ENCODE measurements around the gene SEMA3C. TPM values are rescaled to one million over a fixed set of nuclear protein-coding genes. Genes with fewer than 3 reads are reported as not detected.

SEMA3C gene
- total RNA-seq, 1 donor from 2014 or later = 496 TPM

GRCh38 chr7:80830584-80831285 lies 88.1 kb downstream of the SEMA3C start:
- Mint-ChIP-seq H3K27ac (peak overlapping the region; percentile 89), H3K9me3 (no peaks in the 10 kb centered on the region), H3K36me3 (peaks cover 8% of the 10 kb centered on the region), H3K4me3 (no peak overlapping the region), H3K4me1 (peaks cover 77% of the 10 kb centered on the region), H3K27me3 (ENCODE audit: low read depth) (no peaks in the 10 kb centered on the region)
- TF ChIP-seq, protein P1, sequence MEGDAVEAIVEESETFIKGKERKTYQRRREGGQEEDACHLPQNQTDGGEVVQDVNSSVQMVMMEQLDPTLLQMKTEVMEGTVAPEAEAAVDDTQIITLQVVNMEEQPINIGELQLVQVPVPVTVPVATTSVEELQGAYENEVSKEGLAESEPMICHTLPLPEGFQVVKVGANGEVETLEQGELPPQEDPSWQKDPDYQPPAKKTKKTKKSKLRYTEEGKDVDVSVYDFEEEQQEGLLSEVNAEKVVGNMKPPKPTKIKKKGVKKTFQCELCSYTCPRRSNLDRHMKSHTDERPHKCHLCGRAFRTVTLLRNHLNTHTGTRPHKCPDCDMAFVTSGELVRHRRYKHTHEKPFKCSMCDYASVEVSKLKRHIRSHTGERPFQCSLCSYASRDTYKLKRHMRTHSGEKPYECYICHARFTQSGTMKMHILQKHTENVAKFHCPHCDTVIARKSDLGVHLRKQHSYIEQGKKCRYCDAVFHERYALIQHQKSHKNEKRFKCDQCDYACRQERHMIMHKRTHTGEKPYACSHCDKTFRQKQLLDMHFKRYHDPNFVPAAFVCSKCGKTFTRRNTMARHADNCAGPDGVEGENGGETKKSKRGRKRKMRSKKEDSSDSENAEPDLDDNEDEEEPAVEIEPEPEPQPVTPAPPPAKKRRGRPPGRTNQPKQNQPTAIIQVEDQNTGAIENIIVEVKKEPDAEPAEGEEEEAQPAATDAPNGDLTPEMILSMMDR (IDR thresholded peaks at IDR 0.05; ENCODE audit: unreplicated experiment) = no peak
- no peak for DNase-seq (ENCODE audit: low spot score in 2 of 2, unreplicated experiment in 2 of 2)

DNA sequence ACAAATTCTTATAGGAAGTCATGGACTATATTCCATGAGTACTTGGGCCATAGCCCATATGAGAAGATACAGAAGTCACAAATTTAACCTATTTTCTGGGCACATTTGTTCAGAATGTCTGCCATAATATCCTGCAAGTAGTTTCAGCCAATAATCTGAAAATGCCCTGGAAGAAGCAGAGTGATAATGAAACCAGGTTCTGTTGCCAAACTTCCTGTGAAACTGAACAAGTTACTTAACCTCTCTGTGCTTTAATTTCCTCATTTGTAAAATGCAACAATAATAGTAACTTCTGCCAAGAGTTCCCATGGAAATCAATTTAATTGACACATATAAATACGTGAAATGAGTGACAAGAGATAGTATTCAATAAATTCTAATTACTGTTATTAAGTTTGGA lies 88.8 kb downstream of the SEMA3C start:
- Mint-ChIP-seq H3K27me3 (ENCODE audit: low read depth) (no peaks in the 10 kb centered on the region), H3K27ac (peak overlapping the region; percentile 84), H3K4me3 (no peak overlapping the region), H3K4me1 (peaks cover 75% of the 10 kb centered on the region), H3K9me3 (no peaks in the 10 kb centered on the region), H3K36me3 (peaks cover 13% of the 10 kb centered on the region)
- DNase-seq (ENCODE audit: low spot score in 2 of 2, unreplicated experiment in 2 of 2) = no peak
- TF ChIP-seq, protein P1 (IDR thresholded peaks at IDR 0.05; ENCODE audit: unreplicated experiment) = no peak

DNA sequence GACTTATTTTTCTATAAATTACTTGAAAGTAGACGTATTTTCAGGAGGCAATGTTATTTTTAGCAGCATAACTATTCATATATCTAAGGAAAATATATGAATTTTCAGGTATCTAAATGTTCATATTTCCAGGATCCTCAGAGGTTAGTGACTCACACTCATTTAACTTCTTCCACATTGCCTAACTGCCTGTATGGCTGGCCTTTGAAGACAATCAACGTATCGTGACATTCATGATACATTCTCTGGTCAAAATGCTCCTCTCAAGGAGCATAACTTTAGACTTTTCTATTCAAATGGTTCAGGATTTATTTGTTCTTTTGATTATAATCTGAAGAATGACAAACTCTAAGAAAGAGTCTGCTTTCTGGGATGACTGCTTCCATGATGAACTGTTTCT lies 89.3 kb downstream of the SEMA3C start:
- H3K4me3 Mint-ChIP-seq = no peak overlapping the region
- no peaks in the 10 kb centered on the region for H3K27me3 Mint-ChIP-seq (ENCODE audit: low read depth)
- no peaks in the 10 kb centered on the region for H3K9me3 Mint-ChIP-seq
- peaks cover 74% of the 10 kb centered on the region for H3K4me1 Mint-ChIP-seq
- H3K36me3 Mint-ChIP-seq = peaks cover 13% of the 10 kb centered on the region
- H3K27ac Mint-ChIP-seq = peak overlapping the region; percentile 84
- TF ChIP-seq, protein P1 (IDR thresholded peaks at IDR 0.05; ENCODE audit: unreplicated experiment) = no peak
- DNase-seq (ENCODE audit: low spot score in 2 of 2, unreplicated experiment in 2 of 2) = no peak

- Mint-ChIP-seq H3K27me3 (ENCODE audit: low read depth) (no peaks in the 10 kb centered on the region), H3K4me3 (no peak overlapping the region), H3K4me1 (peaks cover 55% of the 10 kb centered on the region), H3K27ac (no peak overlapping the region), H3K36me3 (peaks cover 13% of the 10 kb centered on the region), H3K9me3 (no peaks in the 10 kb centered on the region)
- TF ChIP-seq, protein P1 (IDR thresholded peaks at IDR 0.05; ENCODE audit: unreplicated experiment) = no peak
- no peak for DNase-seq (ENCODE audit: low spot score in 2 of 2, unreplicated experiment in 2 of 2)
Measured at GRCh38 chr7:80827239-80827633, 91.6 kb downstream of the SEMA3C start.

GRCh38 chr7:80826520-80827238 lies 92.2 kb downstream of the SEMA3C start:
- Mint-ChIP-seq H3K4me1 (peaks cover 50% of the 10 kb centered on the region), H3K36me3 (peaks cover 18% of the 10 kb centered on the region), H3K9me3 (no peaks in the 10 kb centered on the region), H3K27ac (peak overlapping the region; percentile 25), H3K27me3 (ENCODE audit: low read depth) (no peaks in the 10 kb centered on the region), H3K4me3 (no peak overlapping the region)
- DNase-seq (ENCODE audit: low spot score in 2 of 2, unreplicated experiment in 2 of 2) = no peak
- TF ChIP-seq, protein P1 (IDR thresholded peaks at IDR 0.05; ENCODE audit: unreplicated experiment) = no peak
